DND-41 (cell line): ENCODE results near the gene PDZD4.
A peak's percentile ranks its signal among the peaks of the same experiment; 100 is the strongest.

ENCODE experiments used
- ATAC-seq: fragments of 200-7000 bp; cut with Tn5 transposase; 3 replicates; pipeline ENCODE4 v1.9.1; 2021; ENCODE audit warnings: low read depth; ENCODE audit not compliant: insufficient read depth
- DNase-seq: peaks from one replicate; pipeline ENCODE4 v3.0.0-alpha.2; 2020
- H2AFZ ChIP-seq: 2 replicates; pipeline ENCODE4 v1.6.0; 2012; ENCODE audit warnings: low read depth, low read length
- H3K27ac ChIP-seq: 2 replicates; pipeline ENCODE4 v1.5.1; 2012; ENCODE audit warnings: low read length, inconsistent platforms
- H3K27me3 ChIP-seq: fragments of 200-600 bp; sonication (generic); 2 replicates; pipeline ENCODE4 v1.6.0; 2012; ENCODE audit warnings: low read length, mild to moderate bottlenecking, inconsistent platforms; ENCODE audit not compliant: insufficient read depth, poor library complexity
- H3K36me3 ChIP-seq: 2 replicates; pipeline ENCODE4 v1.5.1; 2012; ENCODE audit warnings: low read length, inconsistent platforms; ENCODE audit not compliant: insufficient read depth
- H3K4me1 ChIP-seq: 2 replicates; pipeline ENCODE4 v1.5.1; 2012; ENCODE audit warnings: mild to moderate bottlenecking, low read length; ENCODE audit not compliant: insufficient read depth
- H3K4me2 ChIP-seq: 2 replicates; pipeline ENCODE4 v1.6.0; 2012; ENCODE audit warnings: mild to moderate bottlenecking, moderate library complexity, low read length, inconsistent platforms; ENCODE audit not compliant: insufficient read depth
- H3K4me3 ChIP-seq, 2 experiments: fragments of 200-600 bp in 1 of 2; shearing (Covaris generic) in 1 of 2; 2 replicates each; pipeline ENCODE4 v1.5.1; 2012 to 2016; ENCODE audit warnings: inconsistent platforms in 2 of 2, low read length in 2 of 2, mild to moderate bottlenecking in 2 of 2, low read depth in 1 of 2, moderate library complexity in 1 of 2
- H3K79me2 ChIP-seq: 2 replicates; pipeline ENCODE4 v1.6.0; 2012; ENCODE audit warnings: low read length, inconsistent platforms; ENCODE audit not compliant: insufficient read depth
- H3K9ac ChIP-seq: 2 replicates; pipeline ENCODE4 v1.6.0; 2012; ENCODE audit warnings: low read depth, mild to moderate bottlenecking, inconsistent platforms, low read length, moderate library complexity
- H3K9me3 ChIP-seq: 2 replicates; pipeline ENCODE4 v1.5.1; 2012; ENCODE audit warnings: low read length, moderate library complexity, mild to moderate bottlenecking, inconsistent platforms; ENCODE audit not compliant: insufficient read depth, severe bottlenecking
- H4K20me1 ChIP-seq: 2 replicates; pipeline ENCODE4 v1.6.0; 2012; ENCODE audit warnings: low read length; ENCODE audit not compliant: insufficient read depth
- CTCF ChIP-seq: IDR thresholded peaks from 2 replicates; pipeline ENCODE4 v1.5.1; 2012; ENCODE audit warnings: borderline replicate concordance, low read length, moderate library complexity, mild to moderate bottlenecking; ENCODE audit not compliant: poor library complexity, severe bottlenecking; ENCODE audit errors: extremely low read depth
- EZH2 ChIP-seq: IDR thresholded peaks from 3 replicates; pipeline ENCODE4 v1.6.1; 2012; ENCODE audit warnings: borderline replicate concordance, low read depth, mild to moderate bottlenecking, moderate library complexity, low read length, inconsistent platforms; ENCODE audit not compliant: severe bottlenecking

The PDZD4 gene

GRCh38 chrX:153768311-153769157 lies 61.8 kb downstream of the PDZD4 start:
- TF ChIP-seq EZH2 (no peak), CTCF (no peak)
- H3K79me2 ChIP-seq = no peaks in the 10 kb centered on the region
- no peaks in the 10 kb centered on the region for H3K9me3 ChIP-seq
- ATAC-seq (no peak), DNase-seq (no peak)
- H3K27ac ChIP-seq = no peak overlapping the region
- no peak overlapping the region for H3K9ac ChIP-seq
- peaks cover 24% of the 10 kb centered on the region for H3K4me1 ChIP-seq
- no peaks in the 10 kb centered on the region for H3K27me3 ChIP-seq
- no peak overlapping the region for H3K4me3 ChIP-seq
- H2AFZ ChIP-seq = no peak overlapping the region
- H3K36me3 ChIP-seq = no peaks in the 10 kb centered on the region
- H4K20me1 ChIP-seq = peaks cover 3% of the 10 kb centered on the region; the same call in 1 of the 2 replicates
- H3K4me2 ChIP-seq = no peak overlapping the region

GRCh38 chrX:153767674-153768055 lies 62.7 kb downstream of the PDZD4 start:
- no peak overlapping the region for H3K27ac ChIP-seq
- H3K4me3 ChIP-seq = no peak overlapping the region
- ATAC-seq (no peak), DNase-seq (no peak)
- H3K79me2 ChIP-seq = no peaks in the 10 kb centered on the region
- no peak overlapping the region for H3K9ac ChIP-seq
- H3K4me2 ChIP-seq = no peak overlapping the region
- H2AFZ ChIP-seq = no peak overlapping the region
- TF ChIP-seq CTCF (no peak), EZH2 (no peak)
- no peaks in the 10 kb centered on the region for H3K36me3 ChIP-seq
- H3K9me3 ChIP-seq = no peaks in the 10 kb centered on the region
- H3K4me1 ChIP-seq = peaks cover 24% of the 10 kb centered on the region
- H4K20me1 ChIP-seq = peaks cover 4% of the 10 kb centered on the region; the same call in 1 of the 2 replicates
- no peaks in the 10 kb centered on the region for H3K27me3 ChIP-seq

GRCh38 chrX:153766871-153767673 lies 63.3 kb downstream of the PDZD4 start:
- Histone ChIP-seq H3K4me3 (peak overlapping the region in 1 of 2 experiments; percentile 45; a peak in 1 of 4 replicates), H4K20me1 (peaks cover 4% of the 10 kb centered on the region; the same call in 1 of the 2 replicates), H2AFZ (no peak overlapping the region), H3K4me2 (peak overlapping the region; percentile 59), H3K36me3 (no peaks in the 10 kb centered on the region), H3K27me3 (no peaks in the 10 kb centered on the region), H3K9me3 (no peaks in the 10 kb centered on the region), H3K9ac (peak overlapping the region; percentile 41), H3K27ac (0 out of 2 replicates have a peak overlapping the region, but pooled peaks have one; percentile 32), H3K4me1 (peaks cover 24% of the 10 kb centered on the region), H3K79me2 (no peaks in the 10 kb centered on the region)
- ATAC-seq (no peak), DNase-seq (no peak)
- TF ChIP-seq CTCF (no peak), EZH2 (no peak)
